ENCODE measurements around the gene ABCC10. TPM values are rescaled to one million over a fixed set of nuclear protein-coding genes. Genes with fewer than 3 reads are reported as not detected.

Gene ABCC10
- total RNA-seq, 2 donors from 2014 or later = 24.3 to 58.9 TPM

- H3K9me3 ChIP-seq = no peaks in the 10 kb centered on the region
- peaks cover 6% of the 10 kb centered on the region for H3K36me3 ChIP-seq
- no peak overlapping the region for H3K4me3 ChIP-seq
- no peak overlapping the region for H3K27ac ChIP-seq
- ATAC-seq (ENCODE audit: insufficient number of reproducible peaks, low FRiP score, low read depth) = no peak
- no peak for TF ChIP-seq CTCF (IDR thresholded peaks at IDR 0.05)
- DNase-seq (ENCODE audit: low spot score) = no peak
- peaks cover 9 to 35% of the 10 kb centered on the region in 2 donors for H3K4me1 ChIP-seq (ENCODE audit: control insufficient read depth in 1 of 2, low read depth in 2 of 2)
- no peaks in the 10 kb centered on the region for H3K27me3 ChIP-seq (replicated peaks; ENCODE audit: insufficient read depth)
These were observed 6.9 kb downstream of the ABCC10 start for GRCh38 chr6:43434001-43434840.

GRCh38 chr6:43434943-43435342 is 7.6 kb downstream of the ABCC10 start:
- H3K4me3 ChIP-seq = no peak overlapping the region
- no peaks in the 10 kb centered on the region for H3K9me3 ChIP-seq
- ATAC-seq (ENCODE audit: insufficient number of reproducible peaks, low FRiP score, low read depth) = no peak
- no peaks in the 10 kb centered on the region for H3K27me3 ChIP-seq (replicated peaks; ENCODE audit: insufficient read depth)
- peaks cover 12% of the 10 kb centered on the region for H3K36me3 ChIP-seq
- no peak for TF ChIP-seq CTCF (IDR thresholded peaks at IDR 0.05)
- H3K27ac ChIP-seq = no peak overlapping the region
- DNase-seq (ENCODE audit: low spot score) = no peak
- H3K4me1 ChIP-seq (ENCODE audit: control insufficient read depth in 1 of 2, low read depth in 2 of 2) = peaks cover 6 to 29% of the 10 kb centered on the region in 2 donors

- H3K9me3 ChIP-seq = no peaks in the 10 kb centered on the region
- no peak for TF ChIP-seq CTCF (IDR thresholded peaks at IDR 0.05)
- ATAC-seq (ENCODE audit: insufficient number of reproducible peaks, low FRiP score, low read depth) (no peak), DNase-seq (ENCODE audit: low spot score) (no peak)
- no peaks in the 10 kb centered on the region for H3K27me3 ChIP-seq (replicated peaks; ENCODE audit: insufficient read depth)
- peaks cover 18% of the 10 kb centered on the region for H3K36me3 ChIP-seq
- H3K4me1 ChIP-seq (ENCODE audit: control insufficient read depth in 1 of 2, low read depth in 2 of 2) = peaks cover 6 to 25% of the 10 kb centered on the region in 2 donors
- no peak overlapping the region for H3K4me3 ChIP-seq
- peak overlapping the region; percentile 22 to 58 for H3K27ac ChIP-seq
These were observed 8.5 kb downstream of the ABCC10 start for GRCh38 chr6:43435682-43436437.

GRCh38 chr6:43436577-43437282 is 9.4 kb downstream of the ABCC10 start:
- Histone ChIP-seq H3K27ac (peak overlapping the region; percentile 22 to 58), H3K9me3 (no peaks in the 10 kb centered on the region), H3K36me3 (peaks cover 24% of the 10 kb centered on the region), H3K4me1 (ENCODE audit: control insufficient read depth in 1 of 2, low read depth in 2 of 2) (peaks cover 6 to 25% of the 10 kb centered on the region in 2 donors), H3K27me3 (replicated peaks; ENCODE audit: insufficient read depth) (no peaks in the 10 kb centered on the region), H3K4me3 (no peak overlapping the region)
- TF ChIP-seq CTCF (IDR thresholded peaks at IDR 0.05) = no peak
- DNase-seq (ENCODE audit: low spot score) = no peak
- no peak for ATAC-seq (ENCODE audit: insufficient number of reproducible peaks, low FRiP score, low read depth)

GRCh38 chr6:43437700-43438099 is 10.4 kb downstream of the ABCC10 start:
- ATAC-seq (ENCODE audit: insufficient number of reproducible peaks, low FRiP score, low read depth) (no peak), DNase-seq (ENCODE audit: low spot score) (no peak)
- H3K4me1 ChIP-seq (ENCODE audit: control insufficient read depth in 1 of 2, low read depth in 2 of 2) = peaks cover 6 to 25% of the 10 kb centered on the region in 2 donors
- no peak overlapping the region for H3K4me3 ChIP-seq
- no peaks in the 10 kb centered on the region for H3K9me3 ChIP-seq
- H3K27ac ChIP-seq = no peak overlapping the region
- H3K27me3 ChIP-seq (replicated peaks; ENCODE audit: insufficient read depth) = no peaks in the 10 kb centered on the region
- no peak for TF ChIP-seq CTCF (IDR thresholded peaks at IDR 0.05)
- peaks cover 25% of the 10 kb centered on the region for H3K36me3 ChIP-seq

All from thoracic aorta (tissue), 2 donors.